Activated CD4-positive, alpha-beta T cell treated with anti-CD3 and anti-CD28 coated beads, Interleukin-2, amount 50 U/mL, for 1 hour (primary cell): Measurements from ENCODE around the gene SIT1.

Experiments
- DNase-seq: peaks from one replicate; pipeline ENCODE4 v3.0.0-alpha.2; 2020

Gene SIT1

GRCh38 chr9:35603986-35604577 lies 46.6 kb downstream of the SIT1 start:
- peak; percentile 99 for DNase-seq

GRCh38 chr9:35603506-35603985 lies 47.2 kb downstream of the SIT1 start:
- peak; percentile 16 for DNase-seq

DNA sequence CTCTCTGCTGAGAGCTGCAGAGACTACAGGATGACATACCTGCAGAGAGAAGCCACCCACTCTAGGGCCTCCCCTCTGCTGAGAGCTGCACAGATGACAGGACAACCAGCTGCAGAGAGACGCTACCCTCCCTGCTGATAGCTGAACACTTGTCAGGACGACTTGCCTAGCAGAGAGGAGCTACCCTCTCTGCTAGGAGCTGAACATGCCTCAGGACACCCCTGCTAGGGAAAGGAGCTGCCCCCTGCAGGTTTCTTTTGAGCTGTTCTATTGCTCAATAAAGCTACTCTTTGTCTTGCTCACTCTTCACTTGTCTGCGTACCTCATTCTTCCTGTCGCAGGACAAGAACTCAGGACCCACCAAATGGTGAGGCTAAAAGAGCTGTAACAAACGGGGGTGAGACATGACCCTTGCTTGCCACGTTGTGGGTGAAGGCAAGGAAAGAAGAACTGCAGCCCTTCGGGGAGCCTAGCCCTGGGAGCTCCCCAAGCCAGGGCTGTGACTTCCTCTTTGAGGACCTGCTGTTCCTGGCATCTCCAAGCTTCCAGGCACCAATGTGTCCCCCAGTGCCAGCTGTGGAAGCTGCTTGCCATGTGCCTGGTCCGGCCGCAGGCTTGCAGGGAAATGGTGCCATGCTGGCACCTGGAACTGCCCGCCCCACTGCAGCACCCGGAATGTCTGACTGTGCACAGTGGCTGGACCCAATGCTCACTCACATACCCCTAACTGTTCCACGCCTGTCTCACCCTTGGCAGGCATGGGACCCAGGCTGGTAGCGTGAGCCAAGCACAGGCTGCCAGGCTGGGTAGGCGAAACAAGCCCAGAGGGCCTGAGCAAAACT lies 50.7 kb downstream of the SIT1 start:
- DNase-seq = no peak
